SK-N-MC (cell line): ENCODE data around the gene SPATS2L.

ENCODE experiments used
- DNase-seq: peaks from one replicate; pipeline ENCODE4 v3.0.0-alpha.2; 2011; ENCODE audit warnings: low read depth, low spot score
- H3K27ac ChIP-seq: fragments of 200-600 bp; sonication (generic); 2 replicates; pipeline ENCODE4 v1.5.1; 2016; ENCODE audit warnings: mixed run types
- H3K36me3 ChIP-seq: fragments of 200-600 bp; sonication (generic); 2 replicates; pipeline ENCODE4 v1.6.1; 2017; ENCODE audit warnings: antibody characterized with exemption, low read length, mixed read lengths; ENCODE audit not compliant: insufficient read depth
- H3K4me3 ChIP-seq: fragments of 200-600 bp; sonication (generic); 2 replicates; pipeline ENCODE4 v1.5.1; 2016
- H3K9ac ChIP-seq: fragments of 200-600 bp; sonication (generic); 2 replicates; pipeline ENCODE4 v1.8.0; 2017; ENCODE audit warnings: mixed run types, mixed read lengths; ENCODE audit not compliant: insufficient read length
- H3K9me3 ChIP-seq: fragments of 200-600 bp; sonication (generic); 2 replicates; pipeline ENCODE4 v1.6.1; 2017; ENCODE audit warnings: low read depth, mild to moderate bottlenecking, antibody characterized with exemption, low read length, moderate library complexity, mixed read lengths
- EZH2 ChIP-seq: fragments of 200-600 bp; sonication (generic); IDR thresholded peaks from one replicate; pipeline ENCODE4 v1.6.1; 2017; ENCODE audit warnings: antibody characterized with exemption
- FOXP2 ChIP-seq: optimal IDR thresholded peaks from 2 replicates; pipeline ENCODE3; 2011; ENCODE audit warnings: mild to moderate bottlenecking, moderate library complexity; ENCODE audit not compliant: insufficient read depth; ENCODE audit errors: extremely low read length, control extremely low read depth
- POLR2AphosphoS5 ChIP-seq: IDR thresholded peaks from 2 replicates; pipeline ENCODE4 v1.6.1; 2012; ENCODE audit warnings: mild to moderate bottlenecking, low read depth, low read length, borderline replicate concordance

SPATS2L gene

DNA sequence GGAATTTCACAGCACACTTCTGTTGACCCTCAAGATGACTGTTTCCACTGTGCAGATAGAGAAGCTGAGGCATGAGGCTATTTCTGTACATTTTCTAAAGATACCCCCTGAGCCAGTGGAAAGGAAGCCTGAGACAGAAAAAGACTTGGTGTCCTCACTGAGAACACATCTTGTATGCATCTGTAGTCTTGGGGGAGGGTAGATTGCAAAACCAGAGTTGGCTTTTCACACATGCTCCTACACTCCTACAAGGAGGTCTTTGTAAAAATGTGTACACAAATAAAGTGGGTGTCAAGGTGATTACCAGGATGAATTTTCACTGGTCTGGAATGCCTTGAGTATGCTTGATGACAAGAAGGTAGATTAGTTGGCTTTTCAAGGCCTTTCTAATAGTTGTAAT is 105.3 kb downstream of the SPATS2L start:
- TF ChIP-seq FOXP2, result no peak
- TF ChIP-seq EZH2, result no peak
- Histone ChIP-seq H3K9ac (no peak overlapping the region), H3K4me3 (no peak overlapping the region), H3K27ac (no peak overlapping the region), H3K36me3 (no peaks in the 10 kb centered on the region), H3K9me3 (no peaks in the 10 kb centered on the region)
- DNase-seq, result no peak

DNA sequence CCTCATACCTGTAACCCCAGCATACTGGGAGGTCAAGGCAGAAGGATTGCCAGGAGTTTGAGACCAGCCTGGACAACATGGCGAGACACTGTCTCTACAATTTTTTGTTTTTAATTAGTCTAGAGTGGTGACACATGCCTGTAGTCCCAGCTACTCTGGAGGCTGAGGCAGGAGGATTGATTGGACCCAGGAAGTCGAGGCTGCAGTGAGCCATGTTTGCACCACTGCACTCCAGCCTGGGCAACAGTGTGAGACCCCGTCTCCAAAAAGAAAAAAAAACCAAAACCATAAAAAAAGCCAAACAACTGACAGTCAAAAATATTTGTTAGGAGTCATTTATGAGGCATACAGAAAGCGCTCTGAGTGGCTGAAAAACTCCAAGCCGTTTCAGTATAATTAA is 107.9 kb downstream of the SPATS2L start:
- Histone ChIP-seq H3K9ac (no peak overlapping the region), H3K36me3 (no peaks in the 10 kb centered on the region; the same call in 1 of the 2 replicates), H3K4me3 (no peak overlapping the region), H3K27ac (no peak overlapping the region), H3K9me3 (no peaks in the 10 kb centered on the region)
- TF ChIP-seq POLR2AphosphoS5 (no peak), EZH2 (no peak)
- no peak for DNase-seq

DNA sequence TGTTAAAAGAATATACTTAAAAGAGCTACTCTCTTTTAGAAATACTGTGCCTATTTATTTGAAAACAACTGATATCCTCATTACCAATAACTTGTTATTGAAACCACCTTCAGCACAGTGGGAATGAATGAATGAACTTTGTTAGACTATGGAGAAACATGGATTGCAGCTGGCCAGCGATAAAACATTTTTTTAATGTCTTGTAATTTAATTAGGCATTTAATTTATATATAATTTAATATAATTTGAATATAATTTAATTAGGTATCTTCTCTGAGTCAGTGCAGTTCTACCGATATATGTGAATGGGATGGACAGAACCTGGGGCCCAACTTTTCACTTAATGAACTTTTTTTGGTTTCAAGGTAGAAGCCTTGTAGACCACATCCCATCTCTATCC is 109.0 kb downstream of the SPATS2L start:
- no peak overlapping the region for H3K9ac ChIP-seq
- no peak overlapping the region for H3K27ac ChIP-seq
- no peak for DNase-seq
- H3K4me3 ChIP-seq, result no peak overlapping the region
- no peak for TF ChIP-seq POLR2AphosphoS5
- no peak for TF ChIP-seq EZH2
- no peak for TF ChIP-seq FOXP2
- H3K36me3 ChIP-seq, result no peaks in the 10 kb centered on the region; the same call in 1 of the 2 replicates
- no peaks in the 10 kb centered on the region for H3K9me3 ChIP-seq

DNA sequence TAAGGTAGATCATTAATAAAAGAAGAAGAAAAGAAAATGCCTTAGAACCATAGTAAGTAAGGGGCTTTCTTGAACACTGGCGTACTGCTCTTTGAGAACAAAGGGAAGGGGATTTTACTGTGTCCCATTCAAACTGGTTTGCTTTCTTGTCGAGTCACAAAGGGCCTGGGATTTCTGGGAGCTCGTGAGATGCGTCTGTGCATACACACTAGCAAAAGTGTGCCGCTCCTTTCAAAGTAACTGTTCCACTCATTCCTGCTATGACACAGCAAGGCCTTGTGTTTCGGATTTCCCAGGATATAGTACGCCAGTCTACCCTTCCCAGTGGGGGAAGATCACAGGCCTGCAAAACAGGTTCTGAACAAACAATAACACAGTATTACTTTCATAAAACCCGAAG is 110.4 kb downstream of the SPATS2L start:
- H3K4me3 ChIP-seq, result no peak overlapping the region
- H3K36me3 ChIP-seq, result peaks cover 4% of the 10 kb centered on the region; the same call in 1 of the 2 replicates
- H3K9ac ChIP-seq, result no peak overlapping the region
- no peak for DNase-seq
- no peak overlapping the region for H3K27ac ChIP-seq
- no peak for TF ChIP-seq FOXP2
- TF ChIP-seq POLR2AphosphoS5, result no peak
- TF ChIP-seq EZH2, result no peak
- H3K9me3 ChIP-seq, result no peaks in the 10 kb centered on the region

DNA sequence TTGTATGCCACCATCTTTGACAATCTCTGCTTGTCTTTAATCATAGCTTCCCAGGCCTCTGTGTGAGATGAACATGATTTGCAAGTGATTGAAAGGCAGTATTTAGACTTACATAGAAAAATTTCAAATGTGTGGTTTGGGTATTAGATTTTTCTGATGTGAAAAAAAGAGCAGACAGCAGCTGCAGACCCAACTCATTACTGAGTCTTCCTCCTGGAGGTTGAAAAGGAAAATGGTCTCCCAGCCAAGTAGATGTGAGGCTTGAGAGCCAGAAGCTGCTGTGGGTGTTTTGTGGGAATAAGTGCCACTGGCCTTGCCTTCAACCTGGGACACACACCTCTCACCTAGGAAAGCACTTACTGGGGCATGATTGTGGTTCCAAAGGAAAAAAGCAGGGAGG is 110.9 kb downstream of the SPATS2L start:
- H3K4me3 ChIP-seq, result no peak overlapping the region
- H3K9me3 ChIP-seq, result no peaks in the 10 kb centered on the region
- no peak overlapping the region for H3K27ac ChIP-seq
- TF ChIP-seq EZH2 (no peak), FOXP2 (no peak), POLR2AphosphoS5 (no peak)
- no peak for DNase-seq
- H3K36me3 ChIP-seq, result peaks cover 4% of the 10 kb centered on the region; the same call in 1 of the 2 replicates
- H3K9ac ChIP-seq, result no peak overlapping the region

DNA sequence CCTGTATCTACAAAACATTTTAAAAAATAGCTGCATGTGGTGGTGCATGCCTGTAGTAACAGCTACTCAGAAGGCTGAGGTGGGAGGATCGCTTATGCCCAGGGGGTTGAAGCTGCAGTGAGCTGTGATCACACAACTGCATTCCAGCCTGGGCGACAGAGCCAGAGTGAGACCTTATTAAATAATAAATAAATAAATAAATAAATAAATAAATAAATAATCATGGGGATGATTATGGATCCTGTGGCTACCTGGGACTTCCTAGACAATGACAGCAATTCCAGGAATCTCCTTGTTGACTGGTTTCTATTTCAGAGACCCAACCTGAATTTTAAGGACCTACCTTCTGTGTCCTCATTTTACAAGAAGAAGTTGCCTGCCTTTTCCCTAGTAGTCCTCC is 111.9 kb downstream of the SPATS2L start:
- no peak overlapping the region for H3K4me3 ChIP-seq
- no peak overlapping the region for H3K9ac ChIP-seq
- H3K9me3 ChIP-seq, result no peaks in the 10 kb centered on the region
- TF ChIP-seq EZH2, result no peak
- no peak for TF ChIP-seq POLR2AphosphoS5
- no peak for TF ChIP-seq FOXP2
- no peak for DNase-seq
- H3K36me3 ChIP-seq, result peaks cover 4% of the 10 kb centered on the region; the same call in 1 of the 2 replicates
- H3K27ac ChIP-seq, result no peak overlapping the region

DNA sequence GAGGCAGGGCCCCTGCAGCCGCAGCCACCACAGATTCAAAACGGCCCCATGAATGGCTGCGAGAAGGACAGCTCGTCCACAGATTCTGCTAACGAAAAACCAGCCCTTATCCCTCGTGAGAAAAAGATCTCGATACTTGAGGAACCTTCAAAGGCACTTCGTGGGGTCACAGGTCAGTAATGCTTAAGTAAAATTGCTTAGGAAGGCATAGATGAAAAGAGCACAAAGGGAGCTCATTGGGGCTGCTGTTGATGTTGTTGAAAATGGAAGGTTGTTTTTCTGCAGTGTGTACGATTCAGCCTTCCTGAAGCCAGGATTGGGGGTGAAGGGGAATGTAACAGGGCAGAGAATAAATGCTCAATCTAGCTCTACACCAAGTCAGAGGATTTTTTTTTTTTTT is 112.8 kb downstream of the SPATS2L start:
- Histone ChIP-seq H3K9ac (no peak overlapping the region), H3K4me3 (no peak overlapping the region), H3K9me3 (no peaks in the 10 kb centered on the region), H3K27ac (no peak overlapping the region), H3K36me3 (peaks cover 4% of the 10 kb centered on the region; the same call in 1 of the 2 replicates)
- no peak for DNase-seq
- TF ChIP-seq EZH2 (no peak), FOXP2 (no peak), POLR2AphosphoS5 (no peak)

DNA sequence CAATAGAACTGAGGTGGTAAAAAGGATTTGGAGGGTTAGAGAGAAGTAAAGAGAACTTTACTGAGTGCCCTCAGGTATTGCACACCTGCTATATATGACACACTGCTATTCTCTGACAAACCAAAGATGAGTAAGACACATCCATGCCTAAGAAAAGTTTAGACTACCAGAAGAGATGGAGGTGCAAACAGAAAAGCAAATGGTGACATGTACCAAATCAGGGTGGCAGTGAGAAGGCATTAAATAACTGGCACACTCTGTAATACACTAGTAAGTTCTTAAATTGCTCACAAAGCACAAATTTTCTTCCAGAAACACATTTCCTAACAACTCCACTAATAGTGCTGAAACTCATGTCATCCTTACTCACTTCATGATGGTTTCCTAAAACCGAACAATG is 114.8 kb downstream of the SPATS2L start:
- no peak for TF ChIP-seq POLR2AphosphoS5
- no peak for TF ChIP-seq EZH2
- no peak for TF ChIP-seq FOXP2
- Histone ChIP-seq H3K27ac (no peak overlapping the region), H3K9me3 (no peaks in the 10 kb centered on the region), H3K9ac (no peak overlapping the region), H3K36me3 (peaks cover 4% of the 10 kb centered on the region; the same call in 1 of the 2 replicates), H3K4me3 (no peak overlapping the region)
- DNase-seq, result no peak

DNA sequence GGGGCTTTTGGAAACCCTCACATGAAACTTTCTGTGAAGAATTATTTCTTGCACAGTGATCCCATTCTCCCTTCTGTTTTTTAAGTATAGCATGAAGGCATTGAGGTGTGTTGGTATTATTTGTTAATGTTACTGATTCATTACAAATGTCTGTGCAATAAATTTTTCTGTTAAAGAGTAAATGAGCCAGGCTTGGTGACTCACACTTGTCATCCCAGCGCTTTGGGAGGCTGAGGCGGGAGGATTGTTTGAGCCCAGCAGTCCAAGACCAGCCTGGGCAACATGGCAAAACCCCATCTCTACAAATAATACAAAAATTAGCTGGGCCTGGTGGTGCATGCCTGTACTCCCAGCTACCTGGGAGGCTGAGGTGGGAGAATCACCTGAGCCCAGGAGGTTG is 115.6 kb downstream of the SPATS2L start:
- H3K4me3 ChIP-seq, result no peak overlapping the region
- peaks cover 4% of the 10 kb centered on the region; the same call in 1 of the 2 replicates for H3K36me3 ChIP-seq
- TF ChIP-seq POLR2AphosphoS5 (no peak), FOXP2 (no peak), EZH2 (no peak)
- no peak overlapping the region for H3K9ac ChIP-seq
- H3K9me3 ChIP-seq, result no peaks in the 10 kb centered on the region
- no peak overlapping the region for H3K27ac ChIP-seq
- DNase-seq, result no peak
